WTC11 (cell line): ENCODE results near the gene LRRC3B. TPM values are rescaled to one million over a fixed set of nuclear protein-coding genes. Genes with fewer than 3 reads are reported as not detected.

Experiments
- ATAC-seq: fragments of 200-7000 bp; cut with Tn5 transposase; 2 replicates; pipeline ENCODE4 v1.10.0; 2021; ENCODE audit warnings: mild to moderate bottlenecking, moderate library complexity
- CTCF ChIA-PET: fragments of 300-600 bp; sonication (Branson Sonifier 250); formaldehyde crosslinking; loops from one replicate; lab custom pipeline; 2021; ENCODE audit warnings: antibody characterized with exemption; lab: Charles Lee
- POLR2A ChIA-PET: fragments of 350-600 bp; sonication (Branson Sonifier 250); formaldehyde crosslinking; loops from one replicate; lab custom pipeline; 2021; ENCODE audit warnings: antibody characterized with exemption; lab: Charles Lee
- DNase-seq: peaks from one replicate; pipeline ENCODE4 v3.0.0; 2021; ENCODE audit warnings: low spot score
- H3K27ac Mint-ChIP-seq: 2 replicates; pipeline ENCODE4 v1.8.0; 2021; ENCODE audit warnings: mixed read lengths
- H3K27me3 Mint-ChIP-seq: 2 replicates; pipeline ENCODE4 v1.8.0; 2021; ENCODE audit warnings: low read depth, mild to moderate bottlenecking, moderate library complexity, mixed read lengths
- H3K36me3 Mint-ChIP-seq: 2 replicates; pipeline ENCODE4 v1.8.0; 2021; ENCODE audit warnings: mixed read lengths
- H3K4me1 Mint-ChIP-seq: 2 replicates; pipeline ENCODE4 v1.8.0; 2022; ENCODE audit warnings: mixed read lengths
- H3K4me3 Mint-ChIP-seq: 2 replicates; pipeline ENCODE4 v1.8.0; 2021; ENCODE audit warnings: mild to moderate bottlenecking, moderate library complexity, mixed read lengths
- H3K9me3 Mint-ChIP-seq: 2 replicates; pipeline ENCODE4 v1.8.0; 2021; ENCODE audit warnings: mixed read lengths
- ATF1 ChIP-seq: sonication (generic); formaldehyde crosslinking; IDR thresholded peaks from 2 replicates; pipeline ENCODE4 v1.8.1; 2023; ENCODE audit warnings: mild to moderate bottlenecking, moderate library complexity, missing genetic modification reagents
- CBFB ChIP-seq: sonication (generic); formaldehyde crosslinking; IDR thresholded peaks from 2 replicates; pipeline ENCODE4 v1.8.1; 2022; ENCODE audit warnings: mild to moderate bottlenecking, low read depth, missing genetic modification reagents
- CREB1 ChIP-seq: sonication (generic); formaldehyde crosslinking; IDR thresholded peaks from 2 replicates; pipeline ENCODE4 v1.8.0; 2023; ENCODE audit warnings: mild to moderate bottlenecking, missing genetic modification reagents
- E2F4 ChIP-seq: sonication (generic); formaldehyde crosslinking; IDR thresholded peaks from 2 replicates; pipeline ENCODE4 v1.8.1; 2022; ENCODE audit warnings: low read depth, mild to moderate bottlenecking, moderate library complexity, missing genetic modification reagents, borderline replicate concordance
- ELF4 ChIP-seq: sonication (generic); formaldehyde crosslinking; IDR thresholded peaks from 2 replicates; pipeline ENCODE4 v1.8.1; 2022; ENCODE audit warnings: low read depth, mild to moderate bottlenecking, moderate library complexity, missing genetic modification reagents
- ESRRA ChIP-seq: sonication (generic); formaldehyde crosslinking; IDR thresholded peaks from 2 replicates; pipeline ENCODE4 v1.8.1; 2022; ENCODE audit warnings: mild to moderate bottlenecking, missing genetic modification reagents, borderline replicate concordance
- FOXJ3 ChIP-seq: sonication (generic); formaldehyde crosslinking; IDR thresholded peaks from 2 replicates; pipeline ENCODE4 v1.9.0; 2021; ENCODE audit warnings: missing genetic modification reagents, mild to moderate bottlenecking, borderline replicate concordance
- FOXK1 ChIP-seq: sonication (generic); formaldehyde crosslinking; IDR thresholded peaks from 2 replicates; pipeline ENCODE4 v1.8.0; 2022; ENCODE audit warnings: mild to moderate bottlenecking, moderate library complexity, missing genetic modification reagents
- FOXP1 ChIP-seq: sonication (generic); formaldehyde crosslinking; IDR thresholded peaks from 2 replicates; pipeline ENCODE4 v1.8.0; 2022; ENCODE audit warnings: missing genetic modification reagents, mild to moderate bottlenecking, moderate library complexity, borderline replicate concordance
- IRF1 ChIP-seq: sonication (generic); formaldehyde crosslinking; IDR thresholded peaks from 2 replicates; pipeline ENCODE4 v1.8.0; 2023; ENCODE audit warnings: missing genetic modification reagents
- KAT7 ChIP-seq: sonication (generic); formaldehyde crosslinking; IDR thresholded peaks from 2 replicates; pipeline ENCODE4 v1.8.1; 2023; ENCODE audit warnings: missing genetic modification reagents, mild to moderate bottlenecking, borderline replicate concordance
- NR2C2 ChIP-seq: sonication (generic); formaldehyde crosslinking; IDR thresholded peaks from 2 replicates; pipeline ENCODE4 v1.8.0; 2022; ENCODE audit warnings: mild to moderate bottlenecking, missing genetic modification reagents
- OVOL2 ChIP-seq: fragments of 250-450 bp; sonication (Bioruptor Pico); IDR thresholded peaks from 2 replicates; pipeline ENCODE4 v1.9.0; 2021; ENCODE audit warnings: mild to moderate bottlenecking, borderline replicate concordance
- PREB ChIP-seq: sonication (generic); formaldehyde crosslinking; IDR thresholded peaks from 2 replicates; pipeline ENCODE4 v1.8.1; 2022; ENCODE audit warnings: mild to moderate bottlenecking, missing genetic modification reagents, moderate library complexity, borderline replicate concordance
- RORB ChIP-seq: fragments of 250-450 bp; sonication (Bioruptor Pico); IDR thresholded peaks from 2 replicates; pipeline ENCODE4 v1.9.0; 2021; ENCODE audit warnings: mild to moderate bottlenecking
- SOX15 ChIP-seq: fragments of 250-450 bp; sonication (Bioruptor Pico); IDR thresholded peaks from 2 replicates; pipeline ENCODE4 v1.9.0; 2021; ENCODE audit warnings: mild to moderate bottlenecking
- STAT6 ChIP-seq: sonication (generic); formaldehyde crosslinking; conservative IDR thresholded peaks from 2 replicates; pipeline ENCODE4 v1.8.1; 2023; ENCODE audit warnings: mild to moderate bottlenecking, low read depth, missing genetic modification reagents, moderate library complexity
- ZBTB21 ChIP-seq: sonication (generic); formaldehyde crosslinking; IDR thresholded peaks from 2 replicates; pipeline ENCODE4 v1.8.1; 2023; ENCODE audit warnings: mild to moderate bottlenecking, missing genetic modification reagents, borderline replicate concordance
- ZMAT4 ChIP-seq: fragments of 250-450 bp; sonication (Bioruptor Pico); IDR thresholded peaks from 2 replicates; pipeline ENCODE4 v1.9.0; 2021; ENCODE audit warnings: mild to moderate bottlenecking
- ZNF121 ChIP-seq: sonication (generic); formaldehyde crosslinking; IDR thresholded peaks from 2 replicates; pipeline ENCODE4 v1.8.0; 2023; ENCODE audit warnings: missing genetic modification reagents
- ZNF416 ChIP-seq: fragments of 250-450 bp; sonication (Bioruptor Pico); IDR thresholded peaks from 2 replicates; pipeline ENCODE4 v1.9.0; 2021; ENCODE audit warnings: mild to moderate bottlenecking, inconsistent platforms
- ZNF512 ChIP-seq: sonication (generic); formaldehyde crosslinking; IDR thresholded peaks from 2 replicates; pipeline ENCODE4 v1.8.1; 2022; ENCODE audit warnings: missing genetic modification reagents, borderline replicate concordance
- total RNA-seq: library from RNA; stranded (reverse); gene quantifications from 3 replicates; pipeline ENCODE4 v1.2.3, GENCODE V29; 2021

LRRC3B gene
- total RNA-seq, 1 experiment from 2014 or later: 5.3 TPM

- TF ChIP-seq NR2C2 (CRISPR knock-in tag): no peak
- TF ChIP-seq ZNF121 (CRISPR knock-in tag): no peak
- no peak for TF ChIP-seq FOXP1 (CRISPR knock-in tag)
- no peak for TF ChIP-seq ZBTB21 (CRISPR knock-in tag)
- TF ChIP-seq FOXK1 (CRISPR knock-in tag): no peak
- TF ChIP-seq CBFB: no peak
- TF ChIP-seq FOXJ3: no peak
- no peak for TF ChIP-seq ZMAT4 (CRISPR knock-in tag)
- no peak for TF ChIP-seq ELF4 (CRISPR knock-in tag)
- TF ChIP-seq SOX15: no peak
- TF ChIP-seq OVOL2 (CRISPR knock-in tag): no peak
- no peak for TF ChIP-seq IRF1 (CRISPR knock-in tag)
- TF ChIP-seq RORB (CRISPR knock-in tag): no peak
- TF ChIP-seq, all 79 proteins: peak for 0
Observed at GRCh38 chr3:26681632-26682031, 59.1 kb downstream of the LRRC3B start (continued).

- ATAC-seq (no peak), DNase-seq (no peak)
- no peak overlapping the region for H3K27ac Mint-ChIP-seq
- no peak overlapping the region for H3K4me3 Mint-ChIP-seq
- H3K4me1 Mint-ChIP-seq: peaks cover 11% of the 10 kb centered on the region
- H3K9me3 Mint-ChIP-seq: 0 out of 2 replicates have a peak, but pooled peaks cover 3% of the 10 kb centered on the region
- H3K27me3 Mint-ChIP-seq: no peaks in the 10 kb centered on the region
- no peaks in the 10 kb centered on the region for H3K36me3 Mint-ChIP-seq
- TF ChIP-seq ATF1 (CRISPR knock-in tag): no peak
- TF ChIP-seq STAT6 (CRISPR knock-in tag): no peak
- TF ChIP-seq ZNF512 (CRISPR knock-in tag): no peak
- TF ChIP-seq OVOL2 (CRISPR knock-in tag): no peak
- TF ChIP-seq ESRRA (CRISPR knock-in tag): no peak
- no peak for TF ChIP-seq E2F4 (CRISPR knock-in tag)
- TF ChIP-seq KAT7 (CRISPR knock-in tag): no peak
- TF ChIP-seq CREB1: no peak
- no peak for TF ChIP-seq PREB
- no peak for TF ChIP-seq ZNF416
- TF ChIP-seq IRF1 (CRISPR knock-in tag): no peak
- ChIA-PET POLR2A (no interaction called here), CTCF (no interaction called here)
Observed at GRCh38 chr3:26682406-26682805, 59.8 kb downstream of the LRRC3B start.
